OCI-LY7 (cell line): Measurements from ENCODE around the gene TRAPPC1.

ENCODE experiments used
- EZH2phosphoT487 ChIP-seq: fragments of 200-600 bp; sonication (generic); IDR thresholded peaks from 2 replicates; pipeline ENCODE4 v1.6.1; 2018; ENCODE audit warnings: low read depth, borderline replicate concordance, mild to moderate bottlenecking, mixed run types, antibody characterized with exemption, low read length, moderate library complexity, mixed read lengths
- TF ChIP-seq, protein P1 (sequence below): fragments of 200-600 bp; sonication (generic); conservative IDR thresholded peaks from 2 replicates; pipeline ENCODE4 v1.5.1; 2014; ENCODE audit warnings: mild to moderate bottlenecking, antibody characterized with exemption, low read length, moderate library complexity, mixed read lengths

DNA sequence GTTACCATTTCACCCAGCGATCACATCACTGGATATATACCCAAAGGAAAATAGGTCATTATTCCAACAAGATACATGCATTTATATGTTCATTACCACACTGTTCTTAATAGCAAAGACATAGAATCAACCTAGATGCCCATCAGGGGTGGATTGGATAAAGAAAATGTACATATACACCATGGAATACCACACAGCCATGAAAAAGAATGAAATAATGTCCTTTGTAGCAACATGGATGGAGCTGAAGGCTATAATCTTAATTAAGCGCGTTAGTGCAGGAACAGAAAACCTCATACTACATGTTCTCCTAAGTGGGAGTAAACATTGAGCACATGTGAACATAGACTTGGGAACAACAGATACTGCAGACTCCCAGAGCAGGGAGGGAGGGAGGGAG lies 18.8 kb upstream of the TRAPPC1 start:
- TF ChIP-seq, protein P1, sequence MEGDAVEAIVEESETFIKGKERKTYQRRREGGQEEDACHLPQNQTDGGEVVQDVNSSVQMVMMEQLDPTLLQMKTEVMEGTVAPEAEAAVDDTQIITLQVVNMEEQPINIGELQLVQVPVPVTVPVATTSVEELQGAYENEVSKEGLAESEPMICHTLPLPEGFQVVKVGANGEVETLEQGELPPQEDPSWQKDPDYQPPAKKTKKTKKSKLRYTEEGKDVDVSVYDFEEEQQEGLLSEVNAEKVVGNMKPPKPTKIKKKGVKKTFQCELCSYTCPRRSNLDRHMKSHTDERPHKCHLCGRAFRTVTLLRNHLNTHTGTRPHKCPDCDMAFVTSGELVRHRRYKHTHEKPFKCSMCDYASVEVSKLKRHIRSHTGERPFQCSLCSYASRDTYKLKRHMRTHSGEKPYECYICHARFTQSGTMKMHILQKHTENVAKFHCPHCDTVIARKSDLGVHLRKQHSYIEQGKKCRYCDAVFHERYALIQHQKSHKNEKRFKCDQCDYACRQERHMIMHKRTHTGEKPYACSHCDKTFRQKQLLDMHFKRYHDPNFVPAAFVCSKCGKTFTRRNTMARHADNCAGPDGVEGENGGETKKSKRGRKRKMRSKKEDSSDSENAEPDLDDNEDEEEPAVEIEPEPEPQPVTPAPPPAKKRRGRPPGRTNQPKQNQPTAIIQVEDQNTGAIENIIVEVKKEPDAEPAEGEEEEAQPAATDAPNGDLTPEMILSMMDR: no peak
- TF ChIP-seq EZH2phosphoT487: no peak
